Posterior vena cava (tissue), 2 donors: ENCODE measurements around the gene WBP1L. TPM values are rescaled to one million over a fixed set of nuclear protein-coding genes. Genes with fewer than 3 reads are reported as not detected.
"Not testable (repeated sequence)": the region's sequence is repeated elsewhere in the genome, so short reads cannot be mapped to it uniquely, and the experiment has no call there.

Experiments
- DNase-seq: peaks from one replicate; pipeline ENCODE4 v3.0.0-alpha.2; 2020; ENCODE audit warnings: low spot score
- intact Hi-C, 2 donors: fragments of 100-400 bp; cut with DNase I; formaldehyde crosslinking; loops; one replicate each; pipeline versions ENCODE4 v1.14.1 to v1.14.2; 2022 to 2023
- total RNA-seq, 2 donors: library from RNA; stranded (reverse); fragmentation: NEBNext Ultra II Directional; extraction: Animal tissue kit (Norgen Biotek cat#: 25700); gene quantifications; one replicate each; pipeline ENCODE4 v1.2.1, GENCODE V29; 2021
- donor health status: DM: yes; HTN: yes; CAD: no.
- donor health status: DM: yes; HTN: yes; CAD: no.

Gene WBP1L
- total RNA-seq, 2 donors from 2014 or later = 61.4 to 62.7 TPM

DNA sequence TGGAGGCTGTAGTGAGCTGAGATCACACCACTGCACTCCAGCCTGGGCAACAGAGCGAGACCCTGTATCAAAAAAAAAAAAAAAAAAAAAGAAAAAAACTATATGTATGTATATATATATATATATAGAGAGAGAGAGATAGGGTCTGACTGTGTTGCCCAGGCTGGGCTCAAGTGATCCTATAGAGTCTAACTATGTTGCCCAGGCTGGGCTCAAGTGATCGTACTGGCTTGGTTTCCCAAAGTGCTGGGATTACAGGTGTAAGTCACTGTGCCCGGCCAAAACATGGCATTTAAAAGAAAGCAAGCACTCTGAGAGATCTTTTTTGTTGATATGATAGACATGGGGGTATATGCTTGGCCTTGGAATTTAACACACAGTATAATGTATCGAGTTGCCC is 73.4 kb downstream of the WBP1L start:
- intact Hi-C loops = loop anchor here in 1 of 2 donors (10.0 kb wide), 1 partner anchor 82 kb away; no protein-coding TSS in a partner anchor
- no peak for DNase-seq

DNA sequence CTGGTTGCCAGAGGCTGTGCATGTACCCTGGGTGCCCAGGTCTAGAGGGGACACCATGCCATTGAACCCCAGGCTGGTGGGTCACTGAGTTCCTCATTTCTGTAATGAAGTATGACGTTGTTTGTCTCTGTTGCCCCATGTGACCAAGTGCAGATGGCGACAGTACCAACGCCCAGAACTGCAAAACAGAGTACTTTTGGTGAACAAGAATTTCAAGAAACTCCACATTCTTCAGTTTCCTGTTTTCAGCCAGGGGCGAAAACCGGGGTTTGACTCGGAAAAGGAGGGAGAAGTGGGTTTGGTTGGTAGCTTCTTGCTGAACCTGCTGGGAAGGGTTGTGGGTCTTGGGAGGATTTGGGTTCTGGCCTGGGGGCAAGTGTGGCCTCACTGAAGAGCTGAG is 75.3 kb downstream of the WBP1L start:
- intact Hi-C loops = loop anchor here in 1 of 2 donors (10.0 kb wide), 1 partner anchor 84 kb away; no protein-coding TSS in a partner anchor

DNA sequence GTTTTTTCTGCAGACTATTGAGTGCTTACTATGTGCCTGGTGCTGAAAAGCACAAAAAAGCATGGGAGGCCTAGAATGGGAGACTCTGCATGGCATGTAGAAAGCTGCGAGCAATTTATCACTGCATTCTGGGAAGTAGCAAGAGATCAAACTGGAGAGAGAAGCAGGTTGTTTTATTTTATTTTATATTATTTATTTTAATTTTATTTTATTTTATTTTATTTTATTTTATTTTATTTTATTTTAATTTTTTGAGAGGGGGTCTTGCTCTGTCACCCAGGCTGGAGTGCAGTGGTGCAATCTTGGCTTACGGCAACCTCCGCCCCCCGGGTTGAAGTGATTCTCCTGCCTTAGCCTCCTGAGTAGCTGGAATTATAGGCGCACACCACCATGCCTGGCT is 76.3 kb downstream of the WBP1L start:
- intact Hi-C loops, DNase-seq: not testable (repeated sequence)

More for the DNA sequence above, 75.3 kb downstream of the WBP1L start:
- DNase-seq = no peak

DNA sequence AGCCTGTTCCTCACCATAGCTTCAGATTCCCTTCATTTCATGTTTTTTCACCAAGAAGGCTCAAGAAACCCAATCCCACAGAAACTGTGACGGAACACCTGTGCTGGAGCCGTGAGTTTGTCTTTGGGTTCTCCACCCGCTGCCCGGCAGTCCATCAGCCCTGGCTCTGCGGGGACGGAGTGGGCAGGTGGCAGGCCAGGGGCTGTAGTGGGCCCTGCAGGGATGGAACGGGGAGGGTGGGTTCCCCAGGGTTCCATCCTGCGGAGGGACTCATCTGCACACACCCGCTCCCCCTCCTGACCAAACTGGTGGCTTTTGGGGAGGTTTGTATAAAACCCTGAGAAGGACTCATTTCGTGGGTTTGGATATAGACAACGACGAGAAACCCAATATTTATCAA is 78.5 kb downstream of the WBP1L start:
- intact Hi-C loops = no loop called here
- DNase-seq = no peak

DNA sequence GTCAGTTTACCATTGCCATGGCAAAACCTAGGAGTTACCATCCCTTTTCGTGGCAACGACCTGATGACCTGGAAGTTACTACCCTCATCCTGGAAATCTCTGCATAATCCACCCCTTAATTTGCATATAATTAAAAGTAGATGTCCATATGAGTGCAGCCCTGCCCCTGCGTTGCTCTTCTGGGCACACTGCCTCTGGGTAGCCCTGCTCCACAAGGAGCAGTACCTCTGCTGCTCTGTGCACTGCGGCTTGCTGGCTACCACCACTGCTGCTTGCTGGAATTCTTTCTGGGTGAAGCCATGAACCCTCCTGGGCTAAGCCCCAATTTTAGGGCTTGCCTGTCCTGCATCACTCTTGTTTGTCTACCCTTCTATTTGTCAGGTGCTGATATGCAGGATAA is 80.9 kb downstream of the WBP1L start:
- intact Hi-C loops = no loop called here

DNA sequence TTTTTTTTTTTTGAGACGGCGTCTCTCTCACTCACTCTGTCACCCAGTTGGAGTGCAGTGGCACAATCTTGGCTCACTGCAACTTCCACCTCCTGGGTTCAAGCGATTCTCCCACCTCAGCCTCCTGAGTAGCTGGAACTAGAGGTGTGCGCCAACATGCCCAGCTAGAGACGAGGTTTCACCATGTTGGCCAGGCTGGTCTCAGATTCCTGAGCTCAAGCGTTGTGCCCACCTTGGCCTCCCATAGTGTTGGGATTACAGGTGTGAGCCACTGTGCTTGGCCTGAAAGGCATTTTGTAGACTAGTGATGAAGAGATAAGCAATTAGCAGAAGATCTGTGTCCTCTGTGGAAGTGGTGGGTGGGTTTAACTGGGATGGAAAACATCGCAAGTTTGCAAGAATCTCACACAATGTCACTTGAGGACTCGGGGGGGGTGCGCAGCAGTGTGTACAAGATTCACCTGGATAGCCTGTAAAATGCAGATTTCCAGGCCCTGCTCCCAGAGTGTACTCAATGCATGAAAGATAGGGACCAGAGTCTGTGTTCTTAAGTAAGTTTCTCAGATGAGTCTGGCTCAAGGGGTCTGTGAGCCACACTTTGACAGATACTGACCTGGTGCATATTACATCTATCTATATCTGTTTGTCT is 82.5 kb downstream of the WBP1L start:
- no peak for DNase-seq
- intact Hi-C loops = no loop called here

More for the DNA sequence above, 80.9 kb downstream of the WBP1L start:
- no peak for DNase-seq

DNA sequence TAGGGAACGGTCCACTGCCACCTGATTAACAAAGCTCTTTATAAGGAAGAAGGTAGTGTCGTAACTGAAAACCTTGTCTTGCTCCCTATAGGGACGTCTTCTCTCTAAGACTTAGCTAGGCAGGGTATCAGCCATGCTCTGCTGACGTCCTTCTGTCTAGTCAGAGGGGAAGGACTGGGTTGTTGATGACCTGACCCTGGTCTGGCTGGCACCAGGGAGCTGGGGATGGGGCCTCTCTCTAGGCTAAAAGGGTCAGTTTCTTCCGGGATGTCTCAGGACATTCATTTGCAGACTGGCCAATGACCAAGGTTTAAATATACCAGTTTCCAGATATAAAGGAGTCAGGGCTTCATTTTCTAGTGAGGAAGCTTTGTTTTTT is 83.8 kb downstream of the WBP1L start:
- intact Hi-C loops = no loop called here
- no peak for DNase-seq

DNA sequence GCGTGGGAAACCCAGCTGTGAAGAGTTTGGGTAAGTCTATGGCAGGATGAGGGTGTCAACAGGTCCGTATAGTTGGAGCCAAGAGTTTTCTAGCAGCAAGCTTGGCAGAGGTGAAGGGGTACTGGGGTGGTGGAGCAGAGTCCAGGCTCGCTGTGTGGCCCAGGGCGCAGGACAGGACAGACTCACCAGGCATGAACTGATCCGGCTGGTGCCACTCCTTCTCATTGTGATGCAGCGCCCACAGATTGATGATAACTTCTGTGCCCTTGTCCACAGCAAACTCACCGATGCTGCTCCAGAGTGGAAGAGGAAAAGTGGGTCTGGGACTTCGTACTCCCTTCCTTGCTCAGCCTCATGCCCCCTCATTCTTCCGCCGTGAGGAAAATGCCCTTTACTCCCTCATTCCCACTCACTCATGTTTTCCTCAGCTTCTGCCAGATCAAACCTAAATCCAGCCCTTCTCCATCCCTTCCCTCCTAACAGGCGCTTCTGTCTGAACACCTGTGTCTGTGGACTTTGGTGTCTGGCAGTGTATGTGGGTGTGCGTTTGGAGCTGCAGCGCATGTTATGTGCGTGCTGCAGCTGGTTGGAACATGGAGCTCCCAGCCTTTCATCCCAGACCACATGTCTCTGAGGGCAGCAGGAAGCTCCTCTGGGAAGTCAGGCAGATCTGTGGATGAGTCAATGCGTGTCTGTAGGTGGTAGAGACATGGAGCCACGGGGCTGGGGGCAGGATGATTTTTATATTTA is 87.7 kb downstream of the WBP1L start:
- intact Hi-C loops = loop anchor here (5.0 kb wide), 1 partner anchor 71 kb away; no protein-coding TSS in a partner anchor
- DNase-seq = no peak

DNA sequence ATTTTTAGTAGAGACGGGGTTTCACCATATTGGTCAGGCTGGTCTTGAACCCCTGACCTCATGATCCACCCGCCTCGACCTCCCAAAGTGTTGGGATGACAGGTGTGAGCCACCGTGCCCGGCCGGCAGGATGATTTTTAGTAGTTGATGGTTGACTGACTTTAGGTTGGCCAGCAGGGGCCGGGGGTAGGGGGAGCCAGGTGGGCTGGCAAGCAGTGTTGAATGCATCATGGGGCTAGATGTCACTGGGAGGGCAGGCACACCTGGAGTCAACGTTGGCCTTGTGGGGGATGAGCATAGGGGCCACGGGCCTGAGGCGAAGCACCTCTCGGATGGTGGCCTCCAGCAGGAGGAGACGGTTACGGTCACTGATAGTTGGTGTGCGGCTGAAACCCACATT is 88.5 kb downstream of the WBP1L start:
- intact Hi-C loops = loop anchor here (5.0 kb wide), 1 partner anchor 70 kb away; no protein-coding TSS in a partner anchor
- no peak for DNase-seq

DNA sequence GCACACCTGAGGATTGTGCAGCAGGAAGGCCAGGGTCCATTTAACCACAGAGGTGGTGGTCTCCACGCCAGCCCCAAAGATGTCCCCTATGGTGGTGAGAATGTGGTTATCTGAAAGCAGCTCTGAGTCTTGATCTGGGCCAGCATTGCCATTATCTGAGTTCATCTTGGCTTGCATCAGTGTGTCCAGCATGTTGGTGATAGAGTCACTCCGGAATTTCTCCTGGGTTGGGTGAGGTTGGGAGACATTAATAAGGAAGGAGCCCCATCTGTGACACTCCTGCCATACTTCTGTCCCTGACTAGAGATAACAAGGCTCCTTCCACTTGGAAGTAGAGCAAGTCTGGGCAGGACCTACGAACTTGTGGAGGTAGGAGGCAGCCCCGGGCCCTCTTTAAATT is 89.2 kb downstream of the WBP1L start:
- no peak for DNase-seq
- intact Hi-C loops = loop anchor here (5.0 kb wide), 1 partner anchor 69 kb away; no protein-coding TSS in a partner anchor

DNA sequence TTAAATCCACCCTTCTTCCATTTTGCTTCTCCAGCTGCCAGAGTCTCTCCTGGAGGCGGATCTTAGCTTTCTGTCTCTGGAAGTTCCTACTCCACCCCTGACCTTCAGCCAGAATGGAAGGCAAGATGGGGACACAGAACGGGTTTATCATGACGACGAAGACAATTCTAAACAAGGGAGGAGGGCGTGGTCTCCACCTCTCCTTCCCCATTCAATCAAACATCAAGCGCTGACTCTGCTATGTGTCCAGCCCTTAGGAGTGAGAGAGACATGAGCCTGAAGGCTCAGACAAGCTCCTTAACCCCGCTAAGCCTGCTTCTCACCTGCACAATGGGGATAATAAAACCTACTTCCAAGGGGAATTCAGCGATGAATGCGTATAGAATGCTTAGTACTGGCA is 90.4 kb downstream of the WBP1L start:
- DNase-seq = no peak
- intact Hi-C loops = loop anchor here (5.0 kb wide), 1 partner anchor 68 kb away; no protein-coding TSS in a partner anchor

DNA sequence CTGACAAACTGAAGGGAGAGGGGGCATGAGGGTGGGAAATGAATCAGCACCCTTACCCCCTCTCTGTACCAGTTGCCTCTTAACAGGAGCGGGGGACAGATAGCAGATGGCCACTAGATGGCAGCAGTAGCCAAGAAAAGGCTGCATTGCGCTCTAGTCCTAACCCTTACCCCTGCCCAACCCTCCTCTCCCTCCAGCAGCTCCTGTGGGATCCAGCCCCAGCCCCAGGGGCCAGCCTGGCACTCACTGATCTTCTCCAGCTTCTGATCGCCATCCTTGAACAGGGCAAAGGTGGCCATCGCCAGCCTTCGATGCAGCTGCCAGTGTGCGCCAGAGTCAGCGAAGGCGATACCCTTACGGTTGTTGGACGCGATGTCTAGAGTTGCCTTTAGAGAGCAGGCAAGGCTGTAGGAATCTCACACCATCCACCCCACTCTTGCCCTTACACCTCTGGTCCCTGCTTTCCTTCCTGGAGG is 91.3 kb downstream of the WBP1L start:
- intact Hi-C loops = no loop called here
- peak; percentile 91 for DNase-seq

DNA sequence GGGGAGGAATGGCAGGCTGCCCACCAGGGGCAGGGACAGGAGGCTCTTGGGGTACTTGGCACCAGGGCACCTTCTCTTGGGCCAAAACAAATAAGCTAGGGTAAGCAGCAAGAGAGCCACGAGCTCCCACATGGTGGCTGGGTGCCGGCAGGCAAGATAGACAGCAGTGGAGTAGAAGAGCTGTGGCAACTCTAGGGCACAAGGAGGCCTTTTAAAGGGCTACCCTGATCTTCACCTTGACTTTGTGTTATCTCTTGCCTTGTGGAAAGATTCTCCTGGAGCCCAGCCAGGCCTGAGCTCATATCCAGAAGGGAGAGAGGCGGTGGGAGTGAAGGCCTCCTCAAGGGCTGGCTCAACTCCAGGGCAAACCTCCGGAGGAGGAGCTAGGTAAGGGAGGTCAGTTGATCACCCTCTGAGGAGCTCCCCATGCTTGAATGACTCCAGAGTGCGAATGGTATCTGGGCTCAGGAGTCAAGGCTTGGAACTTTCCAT is 93.5 kb downstream of the WBP1L start, which contains the start of gene CYP17A1:
CYP17A1 (minus strand) TSS at position 184 of the 492 bp plus-strand sequence; CDS start at position 132, 52 bp downstream.
- intact Hi-C loops = no loop called here
- no peak for DNase-seq

DNA sequence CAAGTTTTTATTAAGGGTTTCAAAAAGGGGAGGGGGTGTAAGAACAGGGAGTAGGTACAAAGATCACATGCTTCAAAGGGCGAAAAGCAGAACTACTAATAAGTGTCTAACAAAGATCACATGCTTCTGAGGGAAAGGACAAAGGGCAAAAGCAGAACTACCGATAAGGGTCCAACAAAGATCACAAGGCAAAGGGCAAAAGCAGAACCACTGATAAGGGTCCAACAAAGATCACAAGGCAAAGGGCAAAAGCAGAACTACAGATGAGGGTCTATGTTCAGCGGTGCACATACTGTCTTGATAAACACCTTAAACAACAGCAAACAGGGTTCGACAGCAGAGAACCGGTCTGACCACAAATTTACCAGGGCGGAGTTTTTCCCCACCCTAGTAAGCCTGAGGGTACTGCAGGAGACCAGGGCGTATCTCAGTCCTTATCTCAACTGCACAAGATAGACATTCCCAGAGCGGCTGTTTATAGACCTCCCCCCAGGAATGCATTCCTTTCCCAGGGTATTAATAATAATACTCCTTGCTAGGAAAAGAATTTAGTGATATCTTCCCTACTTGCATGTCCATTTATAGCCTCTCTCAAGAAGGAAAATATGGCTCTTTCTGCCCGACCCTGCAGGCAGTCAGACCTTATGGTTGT is 94.7 kb downstream of the WBP1L start:
- intact Hi-C loops, DNase-seq: not testable (repeated sequence)

DNA sequence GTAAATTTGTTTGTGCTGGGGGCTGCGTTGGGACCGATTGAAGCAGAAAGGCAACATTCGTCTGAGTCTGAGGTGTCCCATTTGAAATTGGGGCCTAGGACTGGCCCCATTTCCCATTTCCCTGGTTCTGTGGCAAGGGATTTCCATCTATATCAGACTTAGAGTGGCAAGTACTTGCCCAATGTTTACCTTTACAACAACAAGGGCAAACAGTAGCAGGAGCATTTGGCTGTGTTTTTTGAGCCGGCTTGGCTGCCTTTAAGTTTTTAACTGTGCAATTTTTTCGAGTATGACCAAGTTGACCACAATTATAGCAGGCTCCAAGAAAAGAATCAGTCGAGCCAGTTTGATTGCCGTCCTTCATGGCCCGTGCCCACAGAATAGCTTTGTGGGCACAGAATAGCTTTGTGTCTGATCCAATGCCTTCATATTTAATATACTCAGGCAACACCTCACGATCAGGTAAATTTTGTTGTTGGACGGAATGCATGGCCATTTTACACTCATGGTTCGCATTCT is 98.1 kb downstream of the WBP1L start:
- intact Hi-C loops = loop anchor here in 1 of 2 donors (10.0 kb wide), 1 partner anchor 233 kb away; no protein-coding TSS in a partner anchor
- no peak for DNase-seq

DNA sequence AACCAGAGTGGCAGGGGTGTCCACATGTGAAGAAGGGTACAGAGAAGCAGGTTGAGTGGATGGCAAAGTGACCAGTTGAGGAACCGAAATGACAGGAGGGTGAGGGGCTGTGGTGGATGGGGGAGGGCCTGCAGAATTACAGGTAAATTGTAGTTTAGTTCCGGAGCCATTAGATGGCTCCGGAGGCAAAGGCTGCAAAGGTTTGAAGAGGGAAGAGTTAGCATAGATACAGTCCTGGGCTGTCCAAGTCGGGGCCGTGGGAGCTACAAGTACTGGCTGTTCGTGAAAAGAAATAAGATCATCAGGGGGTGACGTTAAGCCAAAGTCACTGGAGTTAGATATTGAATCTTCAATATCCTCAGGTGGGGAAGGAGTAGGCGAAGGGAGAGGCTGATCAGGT is 99.4 kb downstream of the WBP1L start:
- not testable (repeated sequence) for DNase-seq
- intact Hi-C loops = loop anchor here in 1 of 2 donors (10.0 kb wide), 1 partner anchor 232 kb away; no protein-coding TSS in a partner anchor

DNA sequence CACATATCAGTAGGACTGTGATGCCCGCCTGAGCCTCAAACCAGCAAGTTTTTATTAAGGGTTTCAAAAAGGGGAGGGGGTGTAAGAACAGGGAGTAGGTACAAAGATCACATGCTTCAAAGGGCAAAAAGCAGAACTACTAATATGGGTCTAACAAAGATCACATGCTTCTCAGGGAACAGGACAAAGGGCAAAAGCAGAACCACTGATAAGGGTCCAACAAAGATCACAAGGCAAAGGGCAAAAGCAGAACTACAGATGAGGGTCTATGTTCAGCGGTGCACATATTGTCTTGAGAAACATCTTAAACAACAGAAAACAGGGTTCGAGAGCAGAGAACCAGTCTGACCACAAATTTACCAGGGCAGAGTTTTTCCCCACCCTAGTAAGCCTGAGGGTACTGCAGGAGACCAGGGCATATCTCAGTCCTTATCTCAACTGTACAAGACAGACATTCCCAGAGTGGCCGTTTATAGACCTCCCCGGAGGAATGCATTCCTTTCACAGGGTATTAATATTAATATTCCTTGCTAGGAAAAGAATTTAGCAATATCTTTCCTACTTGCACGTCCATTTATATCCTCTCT is 100.5 kb downstream of the WBP1L start:
- intact Hi-C loops = loop anchor here in 1 of 2 donors (10.0 kb wide), 1 partner anchor 231 kb away; no protein-coding TSS in a partner anchor
- DNase-seq = not testable (repeated sequence)

DNA sequence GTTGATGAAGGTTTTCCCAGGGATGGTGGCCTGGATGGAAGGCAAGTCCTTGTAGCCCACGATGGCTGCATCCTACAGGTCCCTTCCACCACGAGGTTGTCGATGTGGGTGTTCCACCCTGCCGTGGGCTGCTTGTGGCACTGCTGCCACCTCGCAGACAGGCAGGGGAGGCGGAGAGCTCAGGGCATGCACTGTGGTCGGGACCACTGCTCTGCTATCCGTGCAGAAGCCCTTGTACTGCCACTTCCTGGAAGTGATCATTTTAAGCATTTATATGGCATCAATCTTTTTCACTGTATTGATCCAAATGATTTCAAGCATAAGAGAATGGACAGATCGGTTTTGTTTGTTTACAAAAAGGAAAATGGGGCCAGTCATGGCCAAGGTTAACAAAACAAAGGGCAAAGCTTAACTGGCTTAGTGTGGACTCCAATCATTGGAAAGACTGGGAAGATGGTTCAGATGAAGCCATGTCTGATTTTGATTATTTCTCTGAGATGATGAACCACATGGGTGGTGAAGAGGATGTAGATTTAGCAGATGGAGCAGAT is 101.7 kb downstream of the WBP1L start:
- intact Hi-C loops = loop anchor here in 1 of 2 donors (10.0 kb wide), 1 partner anchor 229 kb away; no protein-coding TSS in a partner anchor
- no peak for DNase-seq
